ENCODE measurements around the gene RTN4R. TPM values are rescaled to one million over a fixed set of nuclear protein-coding genes. Genes with fewer than 3 reads are reported as not detected.

RTN4R gene
- total and polyA plus RNA-seq, 2 donors from 2014 or later: 1.2 to 2.5 TPM

GRCh38 chr22:20228055-20228938 is 39.8 kb downstream of the RTN4R start:
- no peaks in the 10 kb centered on the region for H3K36me3 ChIP-seq (ENCODE audit: control insufficient read depth in 2 of 3, insufficient read depth in 3 of 3, low read length in 3 of 3)
- FAIRE-seq: no peak
- no peak for DNase-seq
- TF ChIP-seq CTCF (IDR thresholded peaks at IDR 0.05; ENCODE audit: borderline replicate concordance, extremely low read depth, insufficient read depth): no peak
- no peak overlapping the region for H3K9ac ChIP-seq (ENCODE audit: low read length in 3 of 3)
- no peaks in the 10 kb centered on the region for H3K27me3 ChIP-seq (ENCODE audit: control insufficient read depth, insufficient read depth, low read length)
- intact Hi-C loops (cut with DNase I): no loop called here
- no peak overlapping the region for H3K4me3 ChIP-seq (ENCODE audit: low read length in 3 of 3)
- peaks cover 0 to 8% (median 0%) of the 10 kb centered on the region in 3 donors for H3K4me1 ChIP-seq (ENCODE audit: control insufficient read depth in 2 of 3, insufficient read depth in 2 of 3, low read depth in 1 of 3, low read length in 3 of 3)
- H3K9me3 ChIP-seq (ENCODE audit: control insufficient read depth in 2 of 3, insufficient read depth in 1 of 3, low read length in 3 of 3): no peaks in the 10 kb centered on the region
- H3K27ac ChIP-seq (ENCODE audit: low read depth in 2 of 2, low read length in 2 of 2): no peak overlapping the region

DNA sequence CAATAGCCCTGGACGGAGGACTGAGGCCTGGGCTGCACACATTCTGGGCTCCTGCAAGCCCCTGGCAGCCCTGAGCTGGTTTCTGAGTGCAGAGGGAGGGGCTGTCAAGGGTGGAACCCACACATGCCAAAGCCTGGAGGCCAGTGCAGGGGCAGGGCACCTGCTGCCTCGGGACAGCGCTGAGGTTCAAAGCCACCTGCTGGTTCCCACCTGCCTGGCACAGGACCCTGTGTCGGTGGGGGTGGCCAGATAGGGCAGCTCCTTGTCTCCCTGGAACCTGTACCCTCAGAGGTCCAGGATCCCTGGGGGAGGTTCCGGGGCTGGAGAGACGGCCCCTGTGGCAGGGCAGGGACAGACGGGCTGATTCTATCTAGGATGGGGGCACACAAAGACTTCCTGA is 40.8 kb downstream of the RTN4R start:
- Histone ChIP-seq H3K27me3 (ENCODE audit: control insufficient read depth, insufficient read depth, low read length) (no peaks in the 10 kb centered on the region), H3K9ac (ENCODE audit: low read length in 3 of 3) (no peak overlapping the region), H3K4me3 (ENCODE audit: low read length in 3 of 3) (no peak overlapping the region), H3K36me3 (ENCODE audit: control insufficient read depth in 2 of 3, insufficient read depth in 3 of 3, low read length in 3 of 3) (no peaks in the 10 kb centered on the region), H3K9me3 (ENCODE audit: control insufficient read depth in 2 of 3, insufficient read depth in 1 of 3, low read length in 3 of 3) (no peaks in the 10 kb centered on the region), H3K27ac (ENCODE audit: low read depth in 2 of 2, low read length in 2 of 2) (no peak overlapping the region), H3K4me1 (ENCODE audit: control insufficient read depth in 2 of 3, insufficient read depth in 2 of 3, low read depth in 1 of 3, low read length in 3 of 3) (peaks cover 0 to 8% (median 0%) of the 10 kb centered on the region in 3 donors)
- FAIRE-seq (no peak), DNase-seq (no peak)
- TF ChIP-seq CTCF (IDR thresholded peaks at IDR 0.05; ENCODE audit: borderline replicate concordance, extremely low read depth, insufficient read depth): no peak
- intact Hi-C loops (cut with DNase I): no loop called here

DNA sequence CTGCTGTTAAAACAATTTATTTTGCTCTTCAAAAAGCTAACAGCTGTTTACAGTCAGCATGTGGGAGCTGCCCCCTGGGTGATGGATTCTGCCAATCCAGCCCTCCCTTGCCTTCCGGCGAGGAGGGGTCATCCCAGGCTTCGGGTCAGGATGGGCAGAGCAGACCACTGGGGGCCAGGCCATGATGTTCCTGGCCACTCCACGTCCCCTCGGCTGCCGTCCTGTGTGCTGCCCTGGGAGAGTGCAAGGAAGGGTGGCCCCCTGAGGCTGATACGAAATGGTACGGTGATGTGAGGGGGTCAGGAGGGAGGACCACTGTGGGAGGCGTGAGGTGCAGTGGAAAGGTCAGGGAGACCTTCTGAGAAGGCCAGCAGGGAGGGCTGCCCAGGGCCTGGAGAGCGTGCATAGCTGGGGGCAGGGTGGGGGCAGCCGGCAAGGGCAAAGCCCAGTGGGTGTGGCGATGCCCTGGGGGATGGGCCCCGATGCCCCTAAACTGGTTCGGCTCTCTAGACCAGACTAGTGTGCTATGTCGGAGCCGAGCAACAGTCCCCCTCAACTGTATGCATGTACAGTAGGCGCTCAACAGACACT is 41.3 kb downstream of the RTN4R start:
- Histone ChIP-seq H3K27me3 (ENCODE audit: control insufficient read depth, insufficient read depth, low read length) (no peaks in the 10 kb centered on the region), H3K36me3 (ENCODE audit: control insufficient read depth in 2 of 3, insufficient read depth in 3 of 3, low read length in 3 of 3) (no peaks in the 10 kb centered on the region), H3K4me1 (ENCODE audit: control insufficient read depth in 2 of 3, insufficient read depth in 2 of 3, low read depth in 1 of 3, low read length in 3 of 3) (peaks cover 0 to 8% (median 0%) of the 10 kb centered on the region in 3 donors), H3K27ac (ENCODE audit: low read depth in 2 of 2, low read length in 2 of 2) (no peak overlapping the region), H3K4me3 (ENCODE audit: low read length in 3 of 3) (no peak overlapping the region), H3K9me3 (ENCODE audit: control insufficient read depth in 2 of 3, insufficient read depth in 1 of 3, low read length in 3 of 3) (no peaks in the 10 kb centered on the region), H3K9ac (ENCODE audit: low read length in 3 of 3) (no peak overlapping the region)
- TF ChIP-seq CTCF (IDR thresholded peaks at IDR 0.05; ENCODE audit: borderline replicate concordance, extremely low read depth, insufficient read depth): no peak
- intact Hi-C loops (cut with DNase I): no loop called here
- DNase-seq (no peak), FAIRE-seq (no peak)
